Skeletal muscle tissue (tissue), 4 donors: ENCODE data around the gene ELOVL3. TPM values are rescaled to one million over a fixed set of nuclear protein-coding genes. Genes with fewer than 3 reads are reported as not detected.
A peak's percentile ranks its signal among the peaks of the same experiment; 100 is the strongest.
"Not testable (repeated sequence)": the region's sequence is repeated elsewhere in the genome, so short reads cannot be mapped to it uniquely, and the experiment has no call there.

Experiments
- H3K27ac ChIP-seq: one replicate; pipeline ENCODE4 v1.7.0; 2013; ENCODE audit warnings: mild to moderate bottlenecking, low read depth, low read length, inconsistent platforms
- H3K27me3 ChIP-seq, 3 donors: one replicate each; pipeline ENCODE4 v1.7.0; 2013; ENCODE audit warnings: low read length in 3 of 3; ENCODE audit not compliant: control insufficient read depth in 3 of 3, insufficient read depth in 3 of 3
- H3K36me3 ChIP-seq, 3 donors: one replicate each; pipeline ENCODE4 v1.7.0; 2013; ENCODE audit warnings: low read length in 3 of 3; ENCODE audit not compliant: control insufficient read depth in 3 of 3, insufficient read depth in 3 of 3
- H3K4me1 ChIP-seq, 3 donors: one replicate each; pipeline ENCODE4 v1.7.0; 2013; ENCODE audit warnings: low read length in 3 of 3, mild to moderate bottlenecking in 3 of 3; ENCODE audit not compliant: control insufficient read depth in 3 of 3, insufficient read depth in 3 of 3
- H3K4me3 ChIP-seq, 3 donors: one replicate each; pipeline ENCODE4 v1.7.0; 2013; ENCODE audit warnings: low read length in 3 of 3
- H3K9ac ChIP-seq, 3 donors: one replicate each; pipeline ENCODE4 v1.7.0; 2013; ENCODE audit warnings: low read length in 3 of 3, mild to moderate bottlenecking in 3 of 3, moderate library complexity in 2 of 3, low read depth in 1 of 3
- H3K9me3 ChIP-seq, 3 donors: one replicate each; pipeline ENCODE4 v1.7.0; 2013; ENCODE audit warnings: low read length in 3 of 3; ENCODE audit not compliant: control insufficient read depth in 3 of 3
- total RNA-seq: library from RNA; depleted of rRNA; stranded (reverse); fragments of >200 nt; gene quantifications from one replicate; pipeline ENCODE4 v1.2.3, GENCODE V29; 2014
- donor health status: Osteomylitis.

Gene ELOVL3
- total RNA-seq, 1 donor from 2014 or later = not detected

DNA sequence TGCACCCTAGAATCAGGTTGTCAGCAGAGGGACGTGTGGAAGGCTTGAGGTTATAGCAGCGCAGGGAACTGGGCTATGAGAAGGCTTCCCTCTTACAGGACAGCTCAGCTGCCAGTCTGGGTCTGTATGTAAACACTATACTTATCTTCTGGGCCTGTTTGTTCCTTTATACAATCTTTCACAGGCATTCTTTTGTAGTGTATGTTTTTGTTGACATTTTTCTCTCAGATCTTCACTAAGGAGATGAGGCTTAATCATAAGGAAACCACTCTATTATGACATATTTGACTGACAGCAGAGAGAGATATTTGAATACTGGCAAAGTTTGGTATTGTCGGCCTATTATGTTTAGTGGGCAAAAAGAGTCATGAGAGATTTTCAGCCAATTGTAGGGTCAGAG, 20.2 kb downstream of the ELOVL3 start:
- Histone ChIP-seq H3K9ac (peak overlapping the region; percentile 95 to 98 (median 98)), H3K27ac (peak overlapping the region; percentile 95), H3K4me1 (peaks cover 50 to 56% (median 51%) of the 10 kb centered on the region in 3 donors)

DNA sequence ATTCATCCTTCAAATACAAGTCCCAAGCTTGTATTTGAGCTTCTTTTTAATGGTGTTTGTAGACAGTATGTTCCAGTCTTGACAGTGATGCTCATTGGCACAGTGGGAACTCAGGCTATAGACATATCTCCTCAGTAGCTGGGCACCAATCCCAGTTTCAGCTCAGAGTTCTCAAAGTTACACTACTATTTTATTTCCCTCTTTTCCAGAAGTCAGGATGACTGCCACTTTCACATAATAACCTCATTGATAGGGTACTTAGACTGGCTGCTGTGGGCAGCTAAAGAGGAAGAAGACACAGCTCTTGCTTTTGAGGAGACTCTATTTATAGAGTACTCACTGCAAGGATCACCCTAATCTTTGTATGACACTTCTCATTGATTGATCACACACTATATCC, 21.6 kb downstream of the ELOVL3 start:
- peak overlapping the region in 2 of 3 donors; percentile 4 to 41 for H3K9ac ChIP-seq
- no peaks in the 10 kb centered on the region for H3K36me3 ChIP-seq
- H3K27me3 ChIP-seq = no peaks in the 10 kb centered on the region
- H3K9me3 ChIP-seq = no peaks in the 10 kb centered on the region
- H3K4me1 ChIP-seq = peaks cover 41 to 46% (median 43%) of the 10 kb centered on the region in 3 donors
- peak overlapping the region; percentile 1 for H3K27ac ChIP-seq
- peak overlapping the region in 2 of 3 donors; percentile 4 to 97 for H3K4me3 ChIP-seq

More for the DNA sequence above, 20.2 kb downstream of the ELOVL3 start:
- H3K27me3 ChIP-seq = no peaks in the 10 kb centered on the region
- H3K4me3 ChIP-seq = peak overlapping the region; percentile 96 to 100 (median 97)
- no peaks in the 10 kb centered on the region for H3K36me3 ChIP-seq
- H3K9me3 ChIP-seq = no peaks in the 10 kb centered on the region

DNA sequence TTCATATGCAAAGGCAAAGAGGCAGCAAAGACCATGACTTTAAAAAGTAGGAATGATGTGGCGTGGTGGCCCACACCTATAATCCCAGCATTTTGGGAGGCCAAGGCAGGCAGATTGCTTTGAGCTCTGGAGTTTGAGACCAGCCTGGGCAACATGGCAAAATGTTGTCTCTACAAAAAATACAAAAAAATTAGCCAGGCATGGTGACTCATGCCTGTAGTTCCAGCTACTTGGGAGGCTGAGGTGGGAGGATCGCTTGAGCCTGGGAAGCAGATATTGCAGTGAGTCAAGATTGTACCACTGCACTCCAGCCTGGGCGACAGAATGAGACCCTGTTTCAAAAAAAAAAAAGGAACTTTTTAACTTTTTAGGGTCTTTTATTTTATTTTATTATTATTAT, 26.4 kb downstream of the ELOVL3 start:
- H3K27ac ChIP-seq = not testable (repeated sequence)

GRCh38 chr10:102254426-102254825, 28.3 kb downstream of the ELOVL3 start:
- Histone ChIP-seq H3K4me3 (no peak overlapping the region), H3K36me3 (peaks cover 0 to 4% (median 0%) of the 10 kb centered on the region in 3 donors), H3K9me3 (no peaks in the 10 kb centered on the region), H3K9ac (no peak overlapping the region), H3K4me1 (peaks cover 2 to 8% (median 4%) of the 10 kb centered on the region in 3 donors), H3K27me3 (no peaks in the 10 kb centered on the region), H3K27ac (no peak overlapping the region)

More for the DNA sequence above, 26.4 kb downstream of the ELOVL3 start:
- not testable (repeated sequence) for H3K4me3 ChIP-seq, H3K36me3 ChIP-seq, H3K9ac ChIP-seq, H3K27me3 ChIP-seq, H3K9me3 ChIP-seq
- H3K4me1 ChIP-seq = peaks cover 14 to 21% (median 19%) of the 10 kb centered on the region in 3 donors

GRCh38 chr10:102255404-102255803, 29.3 kb downstream of the ELOVL3 start:
- no peak overlapping the region for H3K4me3 ChIP-seq
- no peak overlapping the region for H3K27ac ChIP-seq
- peaks cover 0 to 10% (median 4%) of the 10 kb centered on the region in 3 donors for H3K36me3 ChIP-seq
- no peak overlapping the region for H3K9ac ChIP-seq
- no peaks in the 10 kb centered on the region for H3K27me3 ChIP-seq
- no peaks in the 10 kb centered on the region for H3K9me3 ChIP-seq
- H3K4me1 ChIP-seq = peaks cover under 1 to 5% (median 4%) of the 10 kb centered on the region in 3 donors

- H3K27me3 ChIP-seq = no peaks in the 10 kb centered on the region
- H3K4me3 ChIP-seq = no peak overlapping the region
- no peaks in the 10 kb centered on the region for H3K9me3 ChIP-seq
- H3K36me3 ChIP-seq = peaks cover 0 to 18% (median 13%) of the 10 kb centered on the region in 3 donors
- H3K4me1 ChIP-seq = peaks cover 30 to 42% (median 34%) of the 10 kb centered on the region in 3 donors
- no peak overlapping the region for H3K9ac ChIP-seq
- peak overlapping the region; percentile 23 for H3K27ac ChIP-seq
Measured at GRCh38 chr10:102261196-102261595, 35.1 kb downstream of the ELOVL3 start.

DNA sequence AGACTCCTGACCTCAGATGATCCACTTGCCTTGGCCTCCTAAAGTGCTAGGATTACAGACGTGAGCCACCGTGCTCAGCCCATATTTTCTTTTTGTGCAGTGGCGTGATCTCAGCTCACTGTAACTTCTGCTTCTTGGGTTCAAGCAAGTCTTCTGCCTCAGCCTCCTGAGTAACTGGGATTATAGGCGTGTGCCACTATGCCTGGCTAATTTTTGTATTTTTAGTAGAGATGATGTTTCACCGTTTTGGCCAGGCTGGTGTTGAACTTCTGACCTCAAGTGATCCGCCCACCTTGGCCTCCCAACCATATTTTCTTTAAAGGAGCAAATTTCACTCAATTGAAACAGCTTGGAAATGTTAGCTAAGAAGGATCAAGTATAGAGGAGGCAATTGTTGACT, 35.7 kb downstream of the ELOVL3 start:
- no peak overlapping the region for H3K4me3 ChIP-seq
- peak overlapping the region; percentile 11 for H3K27ac ChIP-seq
- no peaks in the 10 kb centered on the region for H3K9me3 ChIP-seq
- H3K9ac ChIP-seq = peak overlapping the region in 1 of 3 donors; percentile 30
- peaks cover 30 to 48% (median 38%) of the 10 kb centered on the region in 3 donors for H3K4me1 ChIP-seq
- peaks cover 0 to 20% (median 13%) of the 10 kb centered on the region in 3 donors for H3K36me3 ChIP-seq
- H3K27me3 ChIP-seq = no peaks in the 10 kb centered on the region

DNA sequence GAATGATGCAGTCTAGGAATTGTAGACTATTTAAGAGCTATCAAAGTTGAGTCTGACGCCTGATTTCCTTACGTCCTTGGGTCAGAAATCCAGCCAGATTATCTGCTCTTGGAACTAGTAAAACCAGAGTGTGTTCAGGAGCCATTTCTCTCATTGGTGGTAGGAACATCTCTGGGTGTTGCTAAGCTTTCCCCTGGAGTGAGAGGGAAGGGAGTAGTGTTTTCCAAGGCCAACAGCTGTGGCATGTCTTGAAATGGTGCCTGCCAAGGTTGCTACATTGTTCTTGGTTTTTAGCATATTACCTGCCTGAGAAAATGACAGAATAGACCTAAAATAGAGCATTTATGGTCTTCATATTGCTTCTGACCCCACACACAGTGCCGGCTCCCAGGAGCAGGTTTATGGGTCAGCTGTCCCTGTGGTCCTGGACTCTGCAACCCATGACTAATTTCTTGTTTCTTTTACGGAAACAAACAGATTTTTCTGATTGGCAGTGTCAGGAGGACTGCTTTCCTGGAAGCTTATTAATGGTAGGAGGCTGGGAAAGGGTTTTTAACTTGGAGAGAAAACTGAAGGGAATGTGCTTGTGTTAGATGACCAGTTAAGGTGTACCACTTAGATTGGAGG, 36.8 kb downstream of the ELOVL3 start:
- no peaks in the 10 kb centered on the region for H3K27me3 ChIP-seq

DNA sequence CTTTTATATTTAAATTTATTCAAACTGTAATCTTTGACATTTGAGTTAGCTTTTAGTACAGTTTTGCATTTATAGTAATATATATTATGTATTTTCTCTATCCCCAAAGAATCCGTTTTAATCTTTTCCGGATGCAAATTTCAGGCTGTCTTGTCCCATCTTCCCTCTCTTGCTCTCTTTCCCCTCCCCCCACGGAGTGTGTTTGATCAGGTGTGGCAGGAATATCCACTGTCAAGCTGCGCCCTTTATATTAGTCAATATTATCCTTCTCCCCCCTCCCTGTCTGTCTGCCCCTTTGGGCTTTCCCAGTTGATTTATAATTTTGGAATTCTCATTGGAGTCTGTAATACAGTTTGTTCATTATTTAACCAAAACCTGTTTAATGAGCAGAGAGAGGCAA, 38.3 kb downstream of the ELOVL3 start:
- Histone ChIP-seq H3K27ac (no peak overlapping the region), H3K27me3 (no peaks in the 10 kb centered on the region), H3K4me1 (peaks cover 51 to 68% (median 60%) of the 10 kb centered on the region in 3 donors), H3K4me3 (no peak overlapping the region), H3K9me3 (no peaks in the 10 kb centered on the region), H3K36me3 (peaks cover 0 to 16% (median 13%) of the 10 kb centered on the region in 3 donors), H3K9ac (no peak overlapping the region)

More for the DNA sequence above, 36.8 kb downstream of the ELOVL3 start:
- Histone ChIP-seq H3K4me1 (peaks cover 36 to 53% (median 45%) of the 10 kb centered on the region in 3 donors), H3K9ac (peak overlapping the region in 1 of 3 donors; percentile 12), H3K4me3 (peak overlapping the region in 1 of 3 donors; percentile 17), H3K36me3 (peaks cover 0 to 20% (median 13%) of the 10 kb centered on the region in 3 donors), H3K27ac (no peak overlapping the region), H3K9me3 (no peaks in the 10 kb centered on the region)

GRCh38 chr10:102266670-102267069, 40.6 kb downstream of the ELOVL3 start:
- H3K9me3 ChIP-seq = no peaks in the 10 kb centered on the region
- peaks cover 40 to 59% (median 52%) of the 10 kb centered on the region in 3 donors for H3K4me1 ChIP-seq
- H3K9ac ChIP-seq = no peak overlapping the region
- H3K27me3 ChIP-seq = no peaks in the 10 kb centered on the region
- H3K4me3 ChIP-seq = no peak overlapping the region
- peak overlapping the region; percentile 27 for H3K27ac ChIP-seq
- H3K36me3 ChIP-seq = peaks cover 0 to 4% (median 3%) of the 10 kb centered on the region in 3 donors
